Nephron progenitor cell (in vitro differentiated cells): ENCODE measurements around the gene ACTL6B.

Experiments
- DNase-seq: peaks from one replicate; pipeline ENCODE4 v3.0.0; 2021
- H3K27ac Mint-ChIP-seq: 2 replicates; pipeline ENCODE4 v1.8.0; 2021; ENCODE audit warnings: mild to moderate bottlenecking, moderate library complexity, mixed read lengths
- H3K27me3 Mint-ChIP-seq: 2 replicates; pipeline ENCODE4 v1.8.0; 2021; ENCODE audit warnings: mild to moderate bottlenecking, low read depth, mixed read lengths; ENCODE audit not compliant: poor library complexity
- H3K36me3 Mint-ChIP-seq: 2 replicates; pipeline ENCODE4 v1.8.0; 2021; ENCODE audit warnings: low read depth, mixed read lengths
- H3K4me1 Mint-ChIP-seq: 2 replicates; pipeline ENCODE4 v1.8.0; 2021; ENCODE audit warnings: mixed read lengths
- H3K4me3 Mint-ChIP-seq: 2 replicates; pipeline ENCODE4 v1.8.0; 2021; ENCODE audit warnings: mild to moderate bottlenecking, moderate library complexity, mixed read lengths
- H3K9me3 Mint-ChIP-seq: 2 replicates; pipeline ENCODE4 v1.8.0; 2021; ENCODE audit warnings: mild to moderate bottlenecking, moderate library complexity, mixed read lengths
- TF ChIP-seq, protein P1 (sequence below): fragments of 200-600 bp; sonication (generic); IDR thresholded peaks from 2 replicates; pipeline ENCODE4 v1.5.0; 2021; ENCODE audit warnings: antibody characterized with exemption

Gene ACTL6B

DNA sequence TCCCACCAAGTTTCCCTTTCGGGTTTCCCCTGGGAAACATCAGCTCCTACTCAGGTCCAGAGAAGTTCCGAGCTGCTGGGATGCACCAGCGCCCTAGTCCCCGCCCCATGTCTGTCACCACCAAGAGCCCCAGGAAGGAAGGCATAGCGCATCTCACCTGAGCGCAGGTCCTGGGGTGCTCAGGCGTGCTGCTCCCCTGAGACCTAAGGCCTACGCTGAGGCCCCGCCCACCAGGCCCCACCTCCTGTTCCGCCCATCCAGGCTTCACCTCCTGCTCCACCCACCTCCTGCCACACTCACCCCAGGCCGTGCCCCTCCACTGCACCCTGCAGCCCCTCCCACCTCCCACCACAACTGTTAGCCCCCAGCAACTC lies 13.7 kb downstream of the ACTL6B start:
- no peaks in the 10 kb centered on the region for H3K9me3 Mint-ChIP-seq

DNA sequence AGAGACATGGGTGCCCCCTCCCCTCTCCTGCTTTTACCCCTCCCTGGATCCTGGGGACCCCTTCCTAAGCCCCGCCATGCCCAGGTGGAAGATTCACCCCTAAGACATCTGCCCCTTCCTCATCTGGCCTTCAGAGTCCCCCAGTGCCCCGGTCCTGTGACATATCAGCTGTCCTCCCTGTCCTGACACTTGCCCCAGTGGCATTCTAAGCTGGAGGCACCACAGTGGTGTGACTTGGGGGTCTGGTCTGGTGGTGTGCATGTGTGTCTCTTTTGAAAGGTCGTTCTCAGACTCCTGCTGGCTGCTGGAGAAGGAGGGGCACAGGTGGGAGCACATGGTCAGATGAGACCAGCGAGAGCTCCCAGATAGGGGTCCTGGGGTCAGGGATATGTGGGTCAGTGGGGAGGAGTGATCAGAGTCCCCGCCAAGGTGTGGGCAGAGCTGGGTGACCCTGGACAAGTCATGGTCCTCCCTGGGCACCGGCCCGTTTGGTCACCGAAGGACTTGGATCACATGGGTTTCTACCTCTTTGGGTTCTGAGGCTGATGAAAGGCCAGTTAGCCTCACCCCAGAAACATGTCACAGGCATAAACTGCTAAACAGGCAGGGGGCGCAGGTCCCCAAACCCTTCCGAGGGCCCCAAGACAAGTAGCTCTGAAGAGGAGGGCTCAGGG lies 14.3 kb downstream of the ACTL6B start:
- TF ChIP-seq, protein P1, sequence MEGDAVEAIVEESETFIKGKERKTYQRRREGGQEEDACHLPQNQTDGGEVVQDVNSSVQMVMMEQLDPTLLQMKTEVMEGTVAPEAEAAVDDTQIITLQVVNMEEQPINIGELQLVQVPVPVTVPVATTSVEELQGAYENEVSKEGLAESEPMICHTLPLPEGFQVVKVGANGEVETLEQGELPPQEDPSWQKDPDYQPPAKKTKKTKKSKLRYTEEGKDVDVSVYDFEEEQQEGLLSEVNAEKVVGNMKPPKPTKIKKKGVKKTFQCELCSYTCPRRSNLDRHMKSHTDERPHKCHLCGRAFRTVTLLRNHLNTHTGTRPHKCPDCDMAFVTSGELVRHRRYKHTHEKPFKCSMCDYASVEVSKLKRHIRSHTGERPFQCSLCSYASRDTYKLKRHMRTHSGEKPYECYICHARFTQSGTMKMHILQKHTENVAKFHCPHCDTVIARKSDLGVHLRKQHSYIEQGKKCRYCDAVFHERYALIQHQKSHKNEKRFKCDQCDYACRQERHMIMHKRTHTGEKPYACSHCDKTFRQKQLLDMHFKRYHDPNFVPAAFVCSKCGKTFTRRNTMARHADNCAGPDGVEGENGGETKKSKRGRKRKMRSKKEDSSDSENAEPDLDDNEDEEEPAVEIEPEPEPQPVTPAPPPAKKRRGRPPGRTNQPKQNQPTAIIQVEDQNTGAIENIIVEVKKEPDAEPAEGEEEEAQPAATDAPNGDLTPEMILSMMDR: no peak
- DNase-seq: no peak
- H3K27ac Mint-ChIP-seq: no peak overlapping the region
- H3K36me3 Mint-ChIP-seq: no peaks in the 10 kb centered on the region
- H3K4me3 Mint-ChIP-seq: no peak overlapping the region
- H3K27me3 Mint-ChIP-seq: peaks cover 29% of the 10 kb centered on the region
- H3K4me1 Mint-ChIP-seq: peaks cover 30% of the 10 kb centered on the region
- no peaks in the 10 kb centered on the region for H3K9me3 Mint-ChIP-seq

More for the DNA sequence above, 13.7 kb downstream of the ACTL6B start:
- H3K36me3 Mint-ChIP-seq: no peaks in the 10 kb centered on the region
- no peak overlapping the region for H3K27ac Mint-ChIP-seq
- TF ChIP-seq, protein P1: no peak
- DNase-seq: peak; percentile 27
- no peak overlapping the region for H3K4me3 Mint-ChIP-seq
- peaks cover 30% of the 10 kb centered on the region for H3K27me3 Mint-ChIP-seq
- H3K4me1 Mint-ChIP-seq: peaks cover 32% of the 10 kb centered on the region

DNA sequence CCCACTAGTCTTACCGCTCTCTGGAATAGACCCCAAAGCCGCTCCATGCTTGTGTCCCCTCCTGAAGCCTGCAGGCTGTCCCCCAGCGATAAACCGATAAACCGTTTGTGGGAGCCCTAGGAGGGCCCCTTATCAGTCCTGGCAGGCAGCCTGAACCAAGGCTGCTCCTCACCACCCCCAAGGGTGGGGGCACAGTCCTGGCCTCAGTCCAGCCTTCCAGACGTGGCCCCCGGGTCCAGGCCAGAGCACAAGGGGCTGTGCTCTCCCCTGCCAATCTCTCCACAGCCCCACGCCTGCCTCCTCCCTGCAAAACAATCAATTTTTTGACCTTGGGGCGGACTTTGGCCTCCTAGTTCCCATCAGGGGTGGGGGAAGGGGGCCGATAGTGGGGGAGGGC lies 14.8 kb downstream of the ACTL6B start, which contains the start of gene TFR2:
Gene TFR2, minus strand, starts transcription at position 90 of the 397 bp plus-strand sequence. Its CDS starts 43 bp downstream, at position 47.
- Mint-ChIP-seq H3K4me3 (no peak within 1 kb of the TSS), H3K27me3 (peaks cover 33% of the 10 kb centered on the region), H3K36me3 (no peaks in the 10 kb centered on the region), H3K4me1 (peaks cover 30% of the 10 kb centered on the region), H3K9me3 (no peaks in the 10 kb centered on the region), H3K27ac (no peak within 1 kb of the TSS)
- TF ChIP-seq, protein P1: no peak
- DNase-seq: no peak

DNA sequence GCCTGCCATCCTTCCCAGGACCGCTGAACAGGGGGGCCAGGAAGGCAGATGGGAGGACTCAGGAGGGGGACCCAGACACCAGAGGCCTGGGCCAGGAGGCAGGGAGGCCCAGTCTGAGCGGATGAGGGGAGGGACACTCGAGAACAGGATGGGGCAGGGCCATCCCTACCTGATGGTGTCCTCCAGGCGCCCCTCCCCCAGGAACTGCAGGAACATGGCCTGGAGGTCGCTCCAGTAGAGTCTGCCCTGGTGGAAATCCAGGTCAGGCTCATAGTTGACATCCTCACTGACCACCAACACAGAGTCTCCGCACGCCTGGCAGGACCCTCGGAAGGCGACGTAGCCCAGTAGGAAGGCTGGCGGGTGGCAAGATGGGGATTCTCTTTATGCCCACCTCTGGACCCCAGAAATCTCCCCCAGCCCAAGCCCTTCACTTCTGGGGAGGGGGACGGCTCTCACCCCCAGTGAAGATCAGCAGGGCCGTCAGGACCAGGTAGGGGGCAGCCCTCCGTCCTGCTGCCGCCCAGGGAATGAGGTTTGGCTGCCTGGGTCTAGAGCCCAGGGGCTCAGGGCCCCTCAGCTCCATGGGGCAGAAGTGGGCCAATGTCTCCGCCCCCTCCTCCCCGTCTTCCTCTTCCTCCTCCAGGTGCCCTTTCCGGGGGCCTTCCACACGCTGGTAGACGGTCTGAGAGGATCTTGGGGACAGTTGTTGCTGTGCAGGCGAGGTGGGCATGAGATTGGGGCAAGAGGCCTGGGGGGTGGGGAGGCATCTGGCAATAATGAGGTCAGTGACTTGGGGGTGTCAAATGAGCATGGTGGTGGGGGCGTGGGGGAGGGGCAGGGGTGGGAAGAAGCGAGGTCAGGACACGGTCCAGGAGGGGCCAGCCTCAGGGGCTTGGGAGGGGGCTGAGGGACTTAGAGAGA lies 15.5 kb downstream of the ACTL6B start:
- Mint-ChIP-seq H3K9me3 (no peaks in the 10 kb centered on the region), H3K4me3 (no peak overlapping the region), H3K4me1 (peaks cover 30% of the 10 kb centered on the region), H3K36me3 (no peaks in the 10 kb centered on the region), H3K27me3 (peaks cover 37% of the 10 kb centered on the region), H3K27ac (no peak overlapping the region)
- TF ChIP-seq, protein P1: no peak
- no peak for DNase-seq

DNA sequence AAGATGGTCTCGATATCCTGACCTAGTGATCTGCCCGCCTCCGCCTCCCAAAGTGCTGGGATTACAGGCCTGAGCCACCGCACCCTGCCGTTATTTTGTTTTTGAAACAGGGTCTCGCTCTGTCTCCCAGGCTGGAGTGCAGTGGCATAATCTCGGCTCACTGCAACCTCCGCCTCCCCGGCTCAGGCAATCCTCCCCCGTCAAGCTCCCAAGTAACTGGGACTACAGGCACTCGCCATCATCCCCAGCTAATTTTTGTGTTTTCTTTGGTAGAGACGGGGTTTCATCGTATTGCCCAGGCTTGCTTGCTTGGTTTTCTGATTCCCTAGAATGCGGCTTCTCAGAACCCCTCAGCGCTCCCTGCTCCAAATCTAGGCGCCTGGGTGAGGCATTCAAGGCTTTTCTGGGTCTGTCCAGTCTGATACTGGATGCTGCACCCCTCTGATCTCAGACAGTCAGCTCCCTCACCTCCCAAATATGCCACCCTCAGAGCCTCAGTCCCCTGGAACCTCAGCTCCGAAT lies 16.2 kb downstream of the ACTL6B start:
- no peaks in the 10 kb centered on the region for H3K36me3 Mint-ChIP-seq
- TF ChIP-seq, protein P1: no peak
- no peaks in the 10 kb centered on the region for H3K9me3 Mint-ChIP-seq

More for the DNA sequence above, 16.2 kb downstream of the ACTL6B start:
- H3K4me3 Mint-ChIP-seq: no peak overlapping the region
- H3K27ac Mint-ChIP-seq: no peak overlapping the region
- DNase-seq: no peak
- peaks cover 37% of the 10 kb centered on the region for H3K27me3 Mint-ChIP-seq
- peaks cover 25% of the 10 kb centered on the region for H3K4me1 Mint-ChIP-seq
